Osteoblast (primary cell): Measurements from ENCODE around the gene ATF7IP. TPM values are rescaled to one million over a fixed set of nuclear protein-coding genes. Genes with fewer than 3 reads are reported as not detected.

Experiments used
- DNase-seq: peaks from one replicate; pipeline ENCODE4 v3.0.0; 2011; ENCODE audit warnings: low spot score, mixed read lengths; ENCODE audit not compliant: insufficient read length; ENCODE audit errors: missing footprints
- H2AFZ ChIP-seq: 2 replicates; pipeline ENCODE4 v1.6.0; 2011; ENCODE audit warnings: mild to moderate bottlenecking, low read length
- H3K27ac ChIP-seq: 2 replicates; pipeline ENCODE4 v1.5.1; 2011; ENCODE audit warnings: mild to moderate bottlenecking, low read depth, low read length, moderate library complexity
- H3K27me3 ChIP-seq: 2 replicates; pipeline ENCODE4 v1.6.0; 2012; ENCODE audit warnings: mild to moderate bottlenecking, control low read depth, inconsistent platforms, low read length, moderate library complexity; ENCODE audit not compliant: insufficient read depth
- H3K36me3 ChIP-seq: 2 replicates; pipeline ENCODE4 v1.5.1; 2011; ENCODE audit warnings: mild to moderate bottlenecking, low read length, control low read depth, moderate library complexity; ENCODE audit not compliant: insufficient read depth
- H3K4me1 ChIP-seq: 2 replicates; pipeline ENCODE4 v1.5.1; 2011; ENCODE audit warnings: mild to moderate bottlenecking, low read length, control low read depth, moderate library complexity; ENCODE audit not compliant: insufficient read depth
- H3K4me2 ChIP-seq: 2 replicates; pipeline ENCODE4 v1.6.0; 2011; ENCODE audit warnings: mild to moderate bottlenecking, low read length; ENCODE audit not compliant: insufficient read depth
- H3K4me3 ChIP-seq: fragments of 200-600 bp; sonication (generic); 3 replicates; pipeline ENCODE4 v1.5.1; 2012; ENCODE audit warnings: mild to moderate bottlenecking, low read length, inconsistent platforms; ENCODE audit not compliant: insufficient read depth
- H3K79me2 ChIP-seq: 2 replicates; pipeline ENCODE4 v1.6.0; 2012; ENCODE audit warnings: mild to moderate bottlenecking, low read length, control low read depth, inconsistent platforms; ENCODE audit not compliant: insufficient read depth
- H3K9me3 ChIP-seq: 2 replicates; pipeline ENCODE4 v1.5.1; 2011; ENCODE audit warnings: low read depth, low read length, control low read depth
- H4K20me1 ChIP-seq: 2 replicates; pipeline ENCODE4 v1.6.0; 2012; ENCODE audit warnings: mild to moderate bottlenecking, low read length, control low read depth; ENCODE audit not compliant: insufficient read depth
- total RNA-seq: library from RNA; depleted of rRNA; stranded (reverse); fragments of >200 nt; gene quantifications from 2 replicates; pipeline ENCODE4 v1.2.3, GENCODE V29; 2012
- TF ChIP-seq, protein P1 (sequence below): IDR thresholded peaks from 2 replicates; pipeline ENCODE4 v1.5.1; 2011; ENCODE audit warnings: mild to moderate bottlenecking, low read depth, low read length, moderate library complexity; ENCODE audit errors: extremely low read depth

ATF7IP gene
- total RNA-seq, 1 donor, result 29.3 TPM

DNA sequence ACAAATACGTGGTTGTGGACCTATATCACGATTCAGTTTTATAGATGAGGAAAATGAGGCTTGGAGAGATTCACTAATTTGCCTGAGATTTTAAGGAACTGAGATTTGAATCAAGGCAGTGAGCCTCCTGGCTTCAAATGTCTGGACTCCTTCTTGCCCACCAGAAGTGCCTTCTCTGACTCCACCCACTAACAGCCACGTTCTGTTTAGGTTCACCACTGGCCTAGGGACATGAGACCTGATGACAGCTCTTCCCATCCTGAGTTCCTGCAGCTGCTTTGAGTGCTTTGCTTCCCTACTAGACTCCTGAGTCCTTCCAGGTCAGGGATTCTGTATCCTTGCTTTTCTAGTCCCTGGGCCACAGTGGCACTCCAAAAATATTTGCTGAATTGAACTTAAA lies 145.1 kb downstream of the ATF7IP start:
- Histone ChIP-seq H3K4me2 (no peak overlapping the region), H3K4me3 (no peak overlapping the region), H4K20me1 (no peaks in the 10 kb centered on the region), H3K9me3 (no peaks in the 10 kb centered on the region), H2AFZ (no peak overlapping the region), H3K27ac (no peak overlapping the region), H3K27me3 (no peaks in the 10 kb centered on the region), H3K36me3 (no peaks in the 10 kb centered on the region), H3K79me2 (no peaks in the 10 kb centered on the region), H3K4me1 (no peaks in the 10 kb centered on the region)
- DNase-seq, result no peak
- TF ChIP-seq, protein P1, sequence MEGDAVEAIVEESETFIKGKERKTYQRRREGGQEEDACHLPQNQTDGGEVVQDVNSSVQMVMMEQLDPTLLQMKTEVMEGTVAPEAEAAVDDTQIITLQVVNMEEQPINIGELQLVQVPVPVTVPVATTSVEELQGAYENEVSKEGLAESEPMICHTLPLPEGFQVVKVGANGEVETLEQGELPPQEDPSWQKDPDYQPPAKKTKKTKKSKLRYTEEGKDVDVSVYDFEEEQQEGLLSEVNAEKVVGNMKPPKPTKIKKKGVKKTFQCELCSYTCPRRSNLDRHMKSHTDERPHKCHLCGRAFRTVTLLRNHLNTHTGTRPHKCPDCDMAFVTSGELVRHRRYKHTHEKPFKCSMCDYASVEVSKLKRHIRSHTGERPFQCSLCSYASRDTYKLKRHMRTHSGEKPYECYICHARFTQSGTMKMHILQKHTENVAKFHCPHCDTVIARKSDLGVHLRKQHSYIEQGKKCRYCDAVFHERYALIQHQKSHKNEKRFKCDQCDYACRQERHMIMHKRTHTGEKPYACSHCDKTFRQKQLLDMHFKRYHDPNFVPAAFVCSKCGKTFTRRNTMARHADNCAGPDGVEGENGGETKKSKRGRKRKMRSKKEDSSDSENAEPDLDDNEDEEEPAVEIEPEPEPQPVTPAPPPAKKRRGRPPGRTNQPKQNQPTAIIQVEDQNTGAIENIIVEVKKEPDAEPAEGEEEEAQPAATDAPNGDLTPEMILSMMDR, result no peak

DNA sequence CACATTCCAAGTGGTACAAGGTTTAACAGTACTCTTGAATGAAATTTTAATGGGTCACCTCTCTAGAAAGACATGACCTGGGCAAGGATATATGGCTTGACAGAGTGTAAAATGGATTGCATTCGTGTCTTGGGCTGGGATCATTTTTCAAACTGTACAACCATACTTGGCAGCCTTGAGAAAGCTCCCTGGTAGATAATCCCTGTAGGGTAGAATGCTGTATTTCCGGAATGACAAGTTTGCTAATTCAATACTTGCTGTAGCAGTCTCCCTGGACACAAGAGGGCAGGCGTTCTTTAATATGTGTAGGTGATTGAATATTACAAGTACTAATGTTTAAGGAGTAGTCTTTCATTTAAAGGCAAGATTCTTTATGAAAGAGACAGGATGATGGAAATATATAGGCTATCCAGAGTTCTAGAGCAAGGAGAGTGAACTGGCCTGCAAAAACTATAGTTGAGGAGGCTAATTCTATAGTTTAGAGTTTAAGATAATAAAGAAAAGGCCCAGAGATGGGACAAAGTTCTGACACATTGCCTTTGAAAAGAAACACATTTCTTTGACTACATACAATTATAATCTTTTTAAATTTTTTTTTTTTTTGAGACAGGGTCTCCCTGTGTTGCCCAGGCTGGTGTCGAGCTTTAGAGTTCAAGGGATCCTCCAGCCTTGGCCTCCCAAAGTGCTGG lies 148.8 kb downstream of the ATF7IP start:
- Histone ChIP-seq H3K27me3 (no peaks in the 10 kb centered on the region), H3K4me2 (no peak overlapping the region), H3K4me3 (no peak overlapping the region), H3K4me1 (no peaks in the 10 kb centered on the region), H3K79me2 (no peaks in the 10 kb centered on the region), H3K27ac (no peak overlapping the region), H3K9me3 (no peaks in the 10 kb centered on the region), H2AFZ (no peak overlapping the region), H3K36me3 (no peaks in the 10 kb centered on the region), H4K20me1 (no peaks in the 10 kb centered on the region)
- DNase-seq, result peak; percentile 77
- TF ChIP-seq, protein P1, result peak; percentile 36

DNA sequence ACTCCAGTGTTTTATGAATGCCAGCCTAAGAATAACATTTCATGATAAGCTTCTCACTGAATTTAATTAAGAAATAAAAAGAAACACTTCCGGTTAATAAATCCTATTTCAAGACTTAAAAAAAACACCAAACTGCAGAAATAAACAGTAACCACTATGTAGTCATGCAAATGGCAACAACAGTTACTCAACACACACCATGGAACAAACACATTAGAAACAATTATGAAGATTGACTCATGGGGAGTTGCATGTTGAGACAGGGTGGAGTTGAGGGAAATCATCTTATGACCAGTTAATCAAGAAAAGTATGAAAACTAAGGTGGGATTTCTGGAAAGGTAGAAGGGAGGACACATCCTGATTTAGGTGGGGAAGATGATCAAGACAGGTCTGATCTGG lies 149.5 kb downstream of the ATF7IP start:
- Histone ChIP-seq H3K4me2 (no peak overlapping the region), H3K27me3 (no peaks in the 10 kb centered on the region), H4K20me1 (no peaks in the 10 kb centered on the region), H3K9me3 (no peaks in the 10 kb centered on the region), H2AFZ (no peak overlapping the region), H3K4me1 (no peaks in the 10 kb centered on the region), H3K27ac (no peak overlapping the region), H3K36me3 (no peaks in the 10 kb centered on the region), H3K79me2 (no peaks in the 10 kb centered on the region), H3K4me3 (no peak overlapping the region)
- TF ChIP-seq, protein P1, result no peak
- no peak for DNase-seq

DNA sequence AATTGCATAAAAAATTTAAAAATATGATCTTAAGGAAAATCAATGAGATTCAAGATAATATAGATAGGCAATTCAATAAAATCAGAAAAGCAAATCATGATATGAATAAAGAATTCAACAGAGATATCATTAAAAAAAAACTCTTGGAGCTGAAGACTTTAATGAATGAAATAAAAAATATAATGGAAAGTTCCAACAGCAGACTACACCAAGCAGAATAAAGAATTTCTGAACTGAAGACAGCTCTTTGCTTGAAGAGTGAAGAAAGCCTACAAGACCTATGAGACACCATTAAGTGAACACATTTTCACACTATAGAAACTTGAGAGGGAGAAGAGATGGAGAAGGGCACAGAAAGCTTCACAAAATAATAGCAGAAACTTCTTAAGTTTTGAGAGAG lies 156.3 kb downstream of the ATF7IP start:
- no peak overlapping the region for H2AFZ ChIP-seq
- H3K79me2 ChIP-seq, result no peaks in the 10 kb centered on the region
- H3K4me2 ChIP-seq, result no peak overlapping the region
- no peaks in the 10 kb centered on the region for H3K36me3 ChIP-seq
- no peaks in the 10 kb centered on the region for H3K4me1 ChIP-seq
- H3K27me3 ChIP-seq, result no peaks in the 10 kb centered on the region
- TF ChIP-seq, protein P1, result no peak
- no peak for DNase-seq
- H3K27ac ChIP-seq, result no peak overlapping the region
- no peak overlapping the region for H3K4me3 ChIP-seq
- H3K9me3 ChIP-seq, result peaks cover 4% of the 10 kb centered on the region
- no peaks in the 10 kb centered on the region for H4K20me1 ChIP-seq
